Heart left ventricle (tissue), 13 donors: ENCODE measurements around the gene VGLL2.

Experiments
- POLR2A ChIP-seq, 2 donors: fragments of 450-650 bp; IDR thresholded peaks; one replicate each; pipeline ENCODE4 v1.6.1; 2017; ENCODE audit warnings: antibody characterized with exemption in 2 of 2, mild to moderate bottlenecking in 2 of 2, moderate library complexity in 2 of 2
- TF ChIP-seq, protein P1 (sequence below), 12 donors: fragments of 200-600 bp; sonication (generic) in 4 of 12; IDR thresholded peaks; one replicate each; pipeline versions ENCODE4 v1.5.0 to v1.8.0; 2018 to 2022; ENCODE audit warnings: antibody characterized with exemption in 12 of 12, mild to moderate bottlenecking in 5 of 12
- donor health status: ischemic (EF 13 %, LVEDD 7.1; RV severe dilation, severe dysfunction).
- donor health status: DM: no; HTN: yes; CAD: no.
- donor health status: DM: no; HTN: no; CAD: no.
- donor health status: ischemic (EF 25% LVEDD 6.9; RV normal size, moderate dysfunction).
- donor health status: ischemic (EF 25% LVEDD 5.7; RV mildly dilated, moderate dysfunction).
- donor health status: ischemic (EF 35%, LVEDD 5.7; RV mildly dilated, moderate dysfunction).
- donor health status: nonischemic (EF 11% LVEDD 7.7; RV severe dilation, severe dysfunction).
- donor health status: DM: yes; HTN: yes; CAD: no.
- donor health status: PGD.
- donor health status: ischemic (EF 29% LVEDD 5.4; RV normal size, mild dysfunction).
- donor health status: nonischemic (EF 23%, LVEDD 6.1; RV moderate dilation, normal function).

GRCh38 chr6:117272032-117272866, 6.9 kb downstream of the VGLL2 start:
- TF ChIP-seq, protein P1, sequence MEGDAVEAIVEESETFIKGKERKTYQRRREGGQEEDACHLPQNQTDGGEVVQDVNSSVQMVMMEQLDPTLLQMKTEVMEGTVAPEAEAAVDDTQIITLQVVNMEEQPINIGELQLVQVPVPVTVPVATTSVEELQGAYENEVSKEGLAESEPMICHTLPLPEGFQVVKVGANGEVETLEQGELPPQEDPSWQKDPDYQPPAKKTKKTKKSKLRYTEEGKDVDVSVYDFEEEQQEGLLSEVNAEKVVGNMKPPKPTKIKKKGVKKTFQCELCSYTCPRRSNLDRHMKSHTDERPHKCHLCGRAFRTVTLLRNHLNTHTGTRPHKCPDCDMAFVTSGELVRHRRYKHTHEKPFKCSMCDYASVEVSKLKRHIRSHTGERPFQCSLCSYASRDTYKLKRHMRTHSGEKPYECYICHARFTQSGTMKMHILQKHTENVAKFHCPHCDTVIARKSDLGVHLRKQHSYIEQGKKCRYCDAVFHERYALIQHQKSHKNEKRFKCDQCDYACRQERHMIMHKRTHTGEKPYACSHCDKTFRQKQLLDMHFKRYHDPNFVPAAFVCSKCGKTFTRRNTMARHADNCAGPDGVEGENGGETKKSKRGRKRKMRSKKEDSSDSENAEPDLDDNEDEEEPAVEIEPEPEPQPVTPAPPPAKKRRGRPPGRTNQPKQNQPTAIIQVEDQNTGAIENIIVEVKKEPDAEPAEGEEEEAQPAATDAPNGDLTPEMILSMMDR (IDR thresholded peaks at IDR 0.05), result no peak
- TF ChIP-seq POLR2A (IDR thresholded peaks at IDR 0.05), result no peak
